Measurements from ENCODE around the gene CYB561.

CYB561 gene

GRCh38 chr17:63414222-63414621, 31.9 kb downstream of the CYB561 start:
- Mint-ChIP-seq H3K9me3 (no peaks in the 10 kb centered on the region), H3K27ac (no peak overlapping the region), H3K36me3 (ENCODE audit: low read depth) (peaks cover 45% of the 10 kb centered on the region), H3K27me3 (ENCODE audit: low read depth, poor library complexity) (peaks cover 4% of the 10 kb centered on the region), H3K4me3 (no peak overlapping the region), H3K4me1 (no peaks in the 10 kb centered on the region)
- no peak for TF ChIP-seq CTCF (IDR thresholded peaks at IDR 0.05)
- DNase-seq: no peak

- no peaks in the 10 kb centered on the region for H3K4me1 Mint-ChIP-seq
- peaks cover 4% of the 10 kb centered on the region for H3K27me3 Mint-ChIP-seq (ENCODE audit: low read depth, poor library complexity)
- H3K27ac Mint-ChIP-seq: no peak overlapping the region
- H3K36me3 Mint-ChIP-seq (ENCODE audit: low read depth): peaks cover 34% of the 10 kb centered on the region
- DNase-seq: no peak
- H3K4me3 Mint-ChIP-seq: no peak overlapping the region
- TF ChIP-seq CTCF (IDR thresholded peaks at IDR 0.05): no peak
- H3K9me3 Mint-ChIP-seq: no peaks in the 10 kb centered on the region
Measured at GRCh38 chr17:63413128-63413527, 33.0 kb downstream of the CYB561 start.

- DNase-seq: no peak
- Mint-ChIP-seq H3K4me3 (no peak overlapping the region), H3K27me3 (ENCODE audit: low read depth, poor library complexity) (no peaks in the 10 kb centered on the region), H3K36me3 (ENCODE audit: low read depth) (peaks cover 28% of the 10 kb centered on the region), H3K9me3 (no peaks in the 10 kb centered on the region), H3K27ac (no peak overlapping the region), H3K4me1 (no peaks in the 10 kb centered on the region)
- TF ChIP-seq CTCF (IDR thresholded peaks at IDR 0.05): no peak
Measured at GRCh38 chr17:63412234-63412633, 33.9 kb downstream of the CYB561 start.

GRCh38 chr17:63407741-63408330, 38.3 kb downstream of the CYB561 start:
- DNase-seq: no peak
- no peak for TF ChIP-seq CTCF (IDR thresholded peaks at IDR 0.05)
- H3K27me3 Mint-ChIP-seq (ENCODE audit: low read depth, poor library complexity): no peaks in the 10 kb centered on the region
- peaks cover 18% of the 10 kb centered on the region for H3K36me3 Mint-ChIP-seq (ENCODE audit: low read depth)
- H3K4me3 Mint-ChIP-seq: no peak overlapping the region
- H3K9me3 Mint-ChIP-seq: no peaks in the 10 kb centered on the region
- H3K27ac Mint-ChIP-seq: no peak overlapping the region
- H3K4me1 Mint-ChIP-seq: peaks cover 12% of the 10 kb centered on the region

GRCh38 chr17:63406689-63407330, 39.3 kb downstream of the CYB561 start:
- no peak overlapping the region for H3K4me3 Mint-ChIP-seq
- DNase-seq: peak; percentile 66
- no peaks in the 10 kb centered on the region for H3K9me3 Mint-ChIP-seq

More at GRCh38 chr17:63406689-63407330, 39.3 kb downstream of the CYB561 start:
- Mint-ChIP-seq H3K27me3 (ENCODE audit: low read depth, poor library complexity) (no peaks in the 10 kb centered on the region), H3K4me1 (peaks cover 12% of the 10 kb centered on the region), H3K27ac (no peak overlapping the region), H3K36me3 (ENCODE audit: low read depth) (peaks cover 19% of the 10 kb centered on the region)
- TF ChIP-seq CTCF (IDR thresholded peaks at IDR 0.05): peak; percentile 80
